Right ventricle myocardium superior (tissue), 1 donor: ENCODE data around the gene DXO. TPM values are rescaled to one million over a fixed set of nuclear protein-coding genes. Genes with fewer than 3 reads are reported as not detected.
"Not testable (repeated sequence)": the region's sequence is repeated elsewhere in the genome, so short reads cannot be mapped to it uniquely, and the experiment has no call there.

Experiments used
- ATAC-seq: fragments of 200-7000 bp; cut with Tn5 transposase; one replicate; pipeline ENCODE4 v1.9.1; 2020; ENCODE audit warnings: mild to moderate bottlenecking; ENCODE audit not compliant: poor library complexity
- DNase-seq: peaks from one replicate; pipeline ENCODE4 v3.0.0-alpha.2; 2020
- intact Hi-C: fragments of 100-400 bp; cut with DNase I; formaldehyde crosslinking; loops from one replicate; pipeline ENCODE4 v1.11.2; 2022
- microRNA-seq: library from miRNA; unstranded; fragments of <30 nt; microRNA quantifications from one replicate; pipeline ENCODE4 v1.2.0, GENCODE V29; 2020
- total RNA-seq: library from RNA; stranded (reverse); fragmentation: NEBNext Ultra II Directional; extraction: Animal tissue kit (Norgen Biotek cat#: 25700); gene quantifications from one replicate; pipeline ENCODE4 v1.2.1, GENCODE V29; 2021
- donor health status: DM: no; HTN: yes; CAD: no; lungs with severe emphysema.

The DXO gene
- total RNA-seq, 1 donor from 2014 or later, result 7.5 TPM

DNA sequence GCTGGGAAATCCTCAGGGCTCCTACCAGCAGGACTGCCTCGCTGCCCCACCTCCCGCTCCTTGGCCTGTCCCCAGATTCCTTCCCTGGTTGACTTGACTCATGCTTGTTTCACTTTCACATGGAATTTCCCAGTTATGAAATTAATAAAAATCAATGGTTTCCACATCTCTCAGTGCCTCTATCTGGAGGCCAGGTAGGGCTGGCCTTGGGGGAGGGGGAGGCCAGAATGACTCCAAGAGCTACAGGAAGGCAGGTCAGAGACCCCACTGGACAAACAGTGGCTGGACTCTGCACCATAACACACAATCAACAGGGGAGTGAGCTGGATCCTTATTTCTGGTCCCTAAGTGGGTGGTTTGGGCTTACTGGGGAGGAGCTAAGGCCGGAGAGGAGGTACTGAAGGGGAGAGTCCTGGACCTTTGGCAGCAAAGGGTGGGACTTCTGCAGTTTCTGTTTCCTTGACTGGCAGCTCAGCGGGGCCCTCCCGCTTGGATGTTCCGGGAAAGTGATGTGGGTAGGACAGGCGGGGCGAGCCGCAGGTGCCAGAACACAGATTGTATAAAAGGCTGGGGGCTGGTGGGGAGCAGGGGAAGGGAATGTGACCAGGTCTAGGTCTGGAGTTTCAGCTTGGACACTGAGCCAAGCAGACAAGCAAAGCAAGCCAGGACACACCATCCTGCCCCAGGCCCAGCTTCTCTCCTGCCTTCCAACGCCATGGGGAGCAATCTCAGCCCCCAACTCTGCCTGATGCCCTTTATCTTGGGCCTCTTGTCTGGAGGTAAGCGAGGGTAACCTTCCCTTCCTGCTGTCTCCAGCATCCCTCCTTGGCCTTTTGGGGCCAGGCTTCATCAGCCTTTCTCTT lies 26.2 kb downstream of the DXO start, which contains the start of gene CFB:
CFB (plus strand) TSS at position 589 of the 863 bp plus-strand sequence; CDS start at position 716, 127 bp downstream.
- ATAC-seq (peak; percentile 84), DNase-seq (peak; percentile 84)
- intact Hi-C loops, result no loop called here

DNA sequence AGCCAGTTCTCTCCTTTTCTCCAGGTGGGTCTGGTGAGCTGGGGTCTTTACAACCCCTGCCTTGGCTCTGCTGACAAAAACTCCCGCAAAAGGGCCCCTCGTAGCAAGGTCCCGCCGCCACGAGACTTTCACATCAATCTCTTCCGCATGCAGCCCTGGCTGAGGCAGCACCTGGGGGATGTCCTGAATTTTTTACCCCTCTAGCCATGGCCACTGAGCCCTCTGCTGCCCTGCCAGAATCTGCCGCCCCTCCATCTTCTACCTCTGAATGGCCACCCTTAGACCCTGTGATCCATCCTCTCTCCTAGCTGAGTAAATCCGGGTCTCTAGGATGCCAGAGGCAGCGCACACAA lies 26.8 kb downstream of the DXO start:
- intact Hi-C loops, result no loop called here
- ATAC-seq (no peak), DNase-seq (no peak)

DNA sequence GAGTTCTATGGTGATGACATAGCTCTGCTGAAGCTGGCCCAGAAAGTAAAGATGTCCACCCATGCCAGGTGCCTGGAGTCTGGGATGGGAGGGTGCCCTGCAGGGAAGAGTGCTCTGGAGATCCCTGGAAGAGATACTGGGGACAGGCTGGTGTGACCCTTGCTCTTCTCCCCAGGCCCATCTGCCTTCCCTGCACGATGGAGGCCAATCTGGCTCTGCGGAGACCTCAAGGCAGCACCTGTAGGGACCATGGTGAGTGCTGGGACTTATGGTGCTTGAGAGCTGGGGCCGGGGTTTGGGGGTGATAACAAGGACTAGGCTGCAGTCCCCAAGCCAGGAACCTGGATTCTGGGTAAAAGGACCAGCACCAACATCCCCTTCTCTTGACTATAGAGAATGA lies 28.2 kb downstream of the DXO start:
- intact Hi-C loops, result no loop called here
- no peak for ATAC-seq
- DNase-seq, result no peak

DNA sequence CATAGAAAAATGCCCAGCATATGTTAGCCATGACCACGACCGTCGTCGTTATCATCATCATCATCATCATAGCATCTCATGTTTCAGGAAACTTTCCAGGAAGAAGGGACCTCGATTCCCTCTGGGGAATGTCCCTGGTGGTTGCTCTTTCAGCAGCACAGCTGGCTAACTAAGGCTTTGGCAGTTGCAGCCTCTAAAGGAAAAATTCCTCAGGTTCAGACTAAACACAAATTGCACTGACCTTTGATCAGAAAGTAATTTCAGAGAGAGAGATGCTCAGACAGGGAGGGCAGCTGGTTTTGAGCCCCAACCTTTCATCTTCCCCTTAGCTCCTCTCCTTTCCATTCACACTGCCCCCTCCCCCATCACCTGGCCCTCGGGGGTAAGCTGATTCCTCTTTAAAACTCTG lies 31.7 kb downstream of the DXO start:
- ATAC-seq (no peak), DNase-seq (no peak)
- intact Hi-C loops, result no loop called here

DNA sequence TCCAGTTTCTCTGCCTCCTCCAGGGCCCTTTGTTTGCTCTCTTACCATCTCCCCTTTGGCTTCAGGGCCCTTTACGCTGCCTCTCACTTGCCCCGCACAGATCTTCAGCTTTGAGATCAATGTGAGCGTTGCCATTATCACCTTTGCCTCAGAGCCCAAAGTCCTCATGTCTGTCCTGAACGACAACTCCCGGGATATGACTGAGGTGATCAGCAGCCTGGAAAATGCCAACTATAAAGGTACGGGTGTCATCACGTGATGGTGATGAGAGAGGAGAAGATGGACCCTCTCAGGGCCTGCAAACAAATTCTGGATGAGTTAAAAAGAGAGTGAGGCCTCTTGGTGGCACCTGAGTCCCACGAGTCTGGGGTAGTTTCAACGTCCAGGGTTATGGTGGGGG lies 36.1 kb downstream of the DXO start:
- intact Hi-C loops, result no loop called here
- DNase-seq (no peak), ATAC-seq (no peak)

DNA sequence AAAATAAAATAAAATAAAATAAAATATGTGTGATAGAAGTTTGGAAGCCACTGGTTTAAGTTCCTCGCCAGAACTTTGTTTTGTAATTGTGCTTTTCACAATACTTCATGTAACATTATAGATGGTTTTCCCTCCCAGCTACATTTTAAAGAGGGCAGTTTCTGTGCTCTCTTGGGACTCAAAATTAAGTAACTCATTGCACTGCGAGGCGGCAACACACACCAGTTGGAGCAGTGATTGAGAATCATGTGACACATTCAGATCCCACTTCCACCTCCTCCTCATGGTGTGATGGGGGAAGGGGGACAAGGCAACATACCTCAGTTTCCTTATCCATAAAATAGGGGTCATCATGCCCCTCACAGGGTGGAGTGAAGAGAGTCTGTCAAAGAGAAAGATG lies 36.9 kb downstream of the DXO start:
- DNase-seq (no peak), ATAC-seq (no peak)
- intact Hi-C loops, result no loop called here

DNA sequence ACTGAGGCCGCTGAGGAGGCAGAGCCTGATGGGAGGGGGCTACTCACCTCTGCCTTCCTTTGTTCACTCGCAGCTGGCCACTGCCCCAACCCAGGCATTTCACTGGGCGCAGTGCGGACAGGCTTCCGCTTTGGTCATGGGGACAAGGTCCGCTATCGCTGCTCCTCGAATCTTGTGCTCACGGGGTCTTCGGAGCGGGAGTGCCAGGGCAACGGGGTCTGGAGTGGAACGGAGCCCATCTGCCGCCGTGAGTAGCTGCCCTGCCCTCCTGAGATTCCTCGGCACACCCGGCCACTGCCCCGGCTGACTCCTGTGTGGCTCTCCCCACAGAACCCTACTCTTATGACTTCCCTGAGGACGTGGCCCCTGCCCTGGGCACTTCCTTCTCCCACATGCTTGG lies 38.4 kb downstream of the DXO start:
- ATAC-seq, result no peak
- intact Hi-C loops, result no loop called here
- no peak for DNase-seq

DNA sequence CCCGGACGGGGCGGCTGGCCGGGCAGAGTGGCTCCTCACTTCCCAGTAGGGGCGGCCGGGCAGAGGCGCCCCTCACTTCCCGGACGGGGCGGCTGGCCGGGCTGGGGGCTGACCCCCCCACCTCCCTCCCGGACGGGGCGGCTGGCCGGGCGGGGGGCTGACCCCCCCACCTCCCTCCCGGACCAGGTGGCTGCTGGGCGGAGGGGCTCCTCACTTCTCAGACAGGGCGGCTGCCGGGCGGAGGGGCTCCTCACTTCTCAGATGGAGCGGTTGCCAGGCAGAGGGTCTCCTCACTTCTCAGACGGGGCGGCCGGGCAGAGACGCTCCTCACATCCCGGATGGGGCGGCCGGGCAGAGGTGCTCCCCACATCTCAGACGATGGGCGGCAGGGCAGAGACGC lies 39.8 kb downstream of the DXO start:
- ATAC-seq, DNase-seq, intact Hi-C loops: not testable (repeated sequence)

DNA sequence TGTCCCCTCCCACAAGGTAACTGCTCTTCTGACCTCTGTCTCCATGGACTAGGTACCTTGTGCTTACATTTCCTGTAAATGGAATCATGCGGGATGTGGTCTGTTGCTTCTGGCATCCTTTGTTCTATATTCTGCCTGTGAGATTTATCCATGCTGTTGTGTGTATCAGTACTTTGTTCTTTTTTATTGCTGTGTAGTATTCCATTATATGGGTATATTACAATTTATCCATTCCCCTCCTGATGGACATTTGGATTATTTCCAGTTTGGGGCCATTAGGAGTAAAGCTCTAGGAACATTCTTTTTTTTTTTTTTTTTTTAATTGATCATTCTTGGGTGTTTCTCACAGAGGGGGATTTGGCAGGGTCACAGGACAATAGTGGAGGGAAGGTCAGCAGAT lies 41.0 kb downstream of the DXO start:
- intact Hi-C loops, result no loop called here
- ATAC-seq, result no peak
- DNase-seq, result no peak

DNA sequence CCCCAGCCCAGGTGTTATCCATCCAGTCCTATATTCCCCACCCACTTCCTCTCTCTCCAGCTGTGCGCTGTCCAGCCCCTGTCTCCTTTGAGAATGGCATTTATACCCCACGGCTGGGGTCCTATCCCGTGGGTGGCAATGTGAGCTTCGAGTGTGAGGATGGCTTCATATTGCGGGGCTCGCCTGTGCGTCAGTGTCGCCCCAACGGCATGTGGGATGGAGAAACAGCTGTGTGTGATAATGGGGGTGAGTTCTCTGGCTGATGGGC lies 43.3 kb downstream of the DXO start:
- intact Hi-C loops, result no loop called here
- no peak for ATAC-seq
- no peak for DNase-seq

DNA sequence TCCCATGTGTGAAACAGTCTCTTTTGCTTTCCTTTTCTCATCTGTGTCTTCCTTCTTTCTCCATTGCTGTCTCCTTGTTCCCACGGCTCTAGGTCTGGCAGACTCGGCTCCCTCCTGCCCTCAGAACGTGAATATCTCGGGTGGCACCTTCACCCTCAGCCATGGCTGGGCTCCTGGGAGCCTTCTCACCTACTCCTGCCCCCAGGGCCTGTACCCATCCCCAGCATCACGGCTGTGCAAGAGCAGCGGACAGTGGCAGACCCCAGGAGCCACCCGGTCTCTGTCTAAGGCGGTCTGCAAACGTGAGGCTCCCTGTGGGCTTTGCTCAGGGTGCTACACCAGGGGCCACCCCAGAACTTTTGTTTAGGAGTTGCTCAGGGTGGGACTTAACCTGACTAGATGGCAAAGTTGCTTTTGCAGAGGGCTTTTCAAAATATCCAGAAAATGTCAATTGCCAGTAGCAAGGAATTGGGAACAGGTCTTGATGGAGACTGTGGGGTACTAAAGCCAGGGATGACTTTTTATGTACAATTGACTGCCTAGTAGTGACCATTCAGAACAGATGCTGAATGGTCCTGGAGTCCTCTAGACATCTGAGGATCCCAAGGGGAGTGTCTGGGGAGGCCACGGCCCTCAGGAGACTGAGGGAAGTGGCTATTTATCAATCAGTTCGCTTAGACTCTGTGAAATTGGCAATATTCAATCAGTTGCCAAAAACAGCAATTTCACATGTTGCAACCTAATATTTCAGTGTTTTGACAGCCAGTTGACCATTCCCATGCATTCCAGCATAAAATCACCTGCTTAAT lies 43.9 kb downstream of the DXO start:
- DNase-seq (no peak), ATAC-seq (no peak)

DNA sequence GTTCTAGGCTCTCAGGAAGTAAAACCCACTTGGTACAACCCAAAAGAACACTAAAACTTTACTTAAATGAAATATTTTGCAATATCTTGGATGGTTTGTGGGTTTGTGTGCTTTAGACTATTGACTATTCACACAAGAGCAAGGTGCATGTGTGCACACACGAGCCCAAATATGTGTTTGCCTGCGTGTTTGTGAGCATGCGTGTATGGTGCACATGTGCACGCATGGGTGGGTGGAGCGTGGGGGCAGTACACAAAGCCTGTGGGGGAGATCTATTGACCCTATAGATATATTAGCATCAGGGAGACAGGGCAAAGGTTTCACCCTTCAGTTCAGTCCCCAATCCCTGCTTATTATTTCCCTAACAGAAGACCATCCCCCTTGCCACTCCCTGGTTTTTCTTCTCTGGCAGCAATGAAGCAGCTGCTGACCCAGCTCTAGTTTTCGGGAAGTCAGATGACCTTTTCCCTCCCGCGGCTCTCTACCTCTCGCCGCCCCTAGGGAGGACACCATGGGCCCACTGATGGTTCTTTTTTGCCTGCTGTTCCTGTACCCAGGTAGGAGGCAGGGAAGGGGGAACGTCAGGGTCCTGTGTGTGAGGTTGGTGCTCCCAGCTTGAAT lies 44.6 kb downstream of the DXO start, which contains the start of gene C2:
C2 (plus strand) TSS at position 476 of the 621 bp plus-strand sequence; CDS start at position 512, 36 bp downstream.
- intact Hi-C loops, result no loop called here
- no peak for ATAC-seq
- no peak for DNase-seq

More for the DNA sequence above, 43.9 kb downstream of the DXO start:
- intact Hi-C loops, result no loop called here

DNA sequence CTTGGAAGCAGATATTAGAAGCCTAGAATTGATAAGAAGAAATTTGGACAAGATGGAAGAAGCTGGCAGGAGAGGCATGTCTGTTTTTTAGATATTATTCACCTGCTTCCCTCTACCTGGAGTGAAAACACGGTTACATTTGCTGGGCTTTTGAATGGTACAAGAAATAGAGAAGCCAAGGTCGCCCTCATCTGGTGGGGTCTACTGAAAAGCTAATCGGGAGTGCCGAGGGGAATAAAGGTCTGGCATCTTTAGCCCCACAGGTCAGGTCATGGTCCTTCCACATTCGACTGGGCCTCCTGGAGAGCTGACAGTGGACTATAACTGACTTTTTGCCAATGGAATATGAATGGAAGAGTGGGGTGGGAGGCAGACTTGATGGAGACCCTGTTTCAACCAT lies 49.0 kb downstream of the DXO start:
- ATAC-seq (no peak), DNase-seq (no peak)
- intact Hi-C loops, result no loop called here

DNA sequence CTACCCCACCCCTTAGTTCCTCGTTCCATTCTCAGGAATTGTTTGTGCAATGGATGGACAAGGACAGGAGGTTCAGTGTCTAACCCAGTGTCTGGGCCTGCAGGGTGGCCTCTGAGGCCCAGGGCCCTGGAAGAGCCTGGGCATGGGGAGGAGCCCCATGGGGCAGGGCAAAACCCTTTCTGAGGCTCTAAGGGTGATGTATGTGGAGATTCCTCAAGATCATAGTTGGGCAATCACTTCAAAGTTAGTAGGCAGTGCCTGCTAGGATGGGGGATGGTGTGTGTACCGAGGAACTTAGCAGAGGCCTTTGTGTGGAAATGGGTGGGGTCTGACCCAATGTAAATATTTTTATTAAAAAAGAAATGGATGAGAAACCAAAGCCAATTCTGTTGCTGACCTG lies 51.1 kb downstream of the DXO start:
- ATAC-seq, result no peak

More for the DNA sequence above, 51.1 kb downstream of the DXO start:
- no peak for DNase-seq
- intact Hi-C loops, result no loop called here

Small RNA genes within 50 kb of the gene (microRNA-seq; reads per million reads assigned to microRNA genes)
- not detected for gene MIR1236

Other genes starting within 250 kb of the DXO start
- gene MPIG6B, start 248.8 kb downstream of the DXO start, total RNA-seq, result 0.13 TPM
- gene DDAH2, start 242.8 kb downstream of the DXO start, total RNA-seq, result 32.9 TPM
- 86.8 TPM for gene CLIC1, start 235.6 kb downstream of the DXO start, total RNA-seq
- 1.8 TPM for gene MSH5, start 232.1 kb downstream of the DXO start, total RNA-seq
- gene SAPCD1, start 209.5 kb downstream of the DXO start, total RNA-seq, result 0.86 TPM
- 9.5 TPM for gene VWA7, start 194.8 kb downstream of the DXO start, total RNA-seq
- 22.1 TPM for gene VARS1, start 176.4 kb downstream of the DXO start, total RNA-seq
- 23.0 TPM for gene LSM2, start 165.2 kb downstream of the DXO start, total RNA-seq
- gene HSPA1L, start 156.9 kb downstream of the DXO start, total RNA-seq, result 2.0 TPM
- 324 TPM for gene HSPA1A, start 156.6 kb downstream of the DXO start, total RNA-seq
- 236 TPM for gene HSPA1B, start 144.4 kb downstream of the DXO start, total RNA-seq
- 24.1 TPM for gene NEU1, start 109.3 kb downstream of the DXO start, total RNA-seq
- not detected for gene SLC44A4, start 93.1 kb downstream of the DXO start, total RNA-seq
- 15.5 TPM for gene EHMT2, start 74.4 kb downstream of the DXO start, total RNA-seq
- 3.1 TPM for gene ZBTB12, start 70.1 kb downstream of the DXO start, total RNA-seq
- 7.6 TPM for gene C2, start 44.4 kb downstream of the DXO start, total RNA-seq
- gene CFB, start 26.0 kb downstream of the DXO start, total RNA-seq, result 5.5 TPM
- 39.6 TPM for gene NELFE, start 13.2 kb downstream of the DXO start, total RNA-seq
- 33.6 TPM for gene SKIC2, start 13.0 kb downstream of the DXO start, total RNA-seq
- gene C4A, start 9.9 kb upstream of the DXO start, total RNA-seq, result 61.5 TPM
- 58.3 TPM for gene C4B, start 42.7 kb upstream of the DXO start, total RNA-seq
- not detected for gene CYP21A2, start 66.3 kb upstream of the DXO start, total RNA-seq
- 65.8 TPM for gene TNXB, start 137.2 kb upstream of the DXO start, total RNA-seq
- gene ATF6B, start 156.1 kb upstream of the DXO start, total RNA-seq, result 21.5 TPM
- gene FKBPL, start 158.2 kb upstream of the DXO start, total RNA-seq, result 2.5 TPM
- gene PRRT1, start 179.8 kb upstream of the DXO start, total RNA-seq, result 0.51 TPM
- gene PPT2, start 182.0 kb upstream of the DXO start, total RNA-seq, result 20.4 TPM
- gene EGFL8, start 192.5 kb upstream of the DXO start, total RNA-seq, result 6.1 TPM
- gene AGPAT1, start 203.9 kb upstream of the DXO start, total RNA-seq, result 44.2 TPM
- 94.6 TPM for gene RNF5, start 206.3 kb upstream of the DXO start, total RNA-seq
- gene AGER, start 212.1 kb upstream of the DXO start, total RNA-seq, result 1.6 TPM
- gene PBX2, start 218.1 kb upstream of the DXO start, total RNA-seq, result 39.1 TPM
- gene GPSM3, start 220.5 kb upstream of the DXO start, total RNA-seq, result 4.1 TPM